GM12891 (cell line): Measurements from ENCODE around the gene GRAP2.

Source experiments
- POLR2A ChIP-seq: IDR thresholded peaks from 2 replicates; pipeline ENCODE4 v1.6.1; 2011; ENCODE audit warnings: low read depth, low read length, control low read depth
- POLR2AphosphoS5 ChIP-seq: IDR thresholded peaks from 2 replicates; pipeline ENCODE4 v1.6.1; 2011; ENCODE audit warnings: low read depth, low read length, control low read depth

DNA sequence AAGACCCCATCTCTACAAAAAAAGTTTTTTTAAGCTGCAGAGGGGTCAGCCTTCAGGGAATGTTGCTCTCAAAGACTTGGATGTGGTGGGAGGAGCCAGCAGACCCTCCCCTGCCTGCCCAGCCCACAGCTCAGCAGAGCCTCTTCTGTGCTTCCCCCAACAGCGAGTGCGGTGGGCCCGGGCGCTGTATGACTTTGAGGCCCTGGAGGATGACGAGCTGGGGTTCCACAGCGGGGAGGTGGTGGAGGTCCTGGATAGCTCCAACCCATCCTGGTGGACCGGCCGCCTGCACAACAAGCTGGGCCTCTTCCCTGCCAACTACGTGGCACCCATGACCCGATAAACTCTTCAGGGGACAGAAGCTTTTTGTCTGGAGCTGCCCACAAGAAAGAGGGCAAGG lies 69.9 kb downstream of the GRAP2 start:
- TF ChIP-seq POLR2A (no peak), POLR2AphosphoS5 (no peak)
